HG02678 (cell line): ENCODE results near the gene MRPS27.

Experiments
- ATAC-seq: cut with Tn5 transposase; IDR thresholded peaks from one replicate; pipeline ENCODE4 v1.9.1; 2021; ENCODE audit warnings: mild to moderate bottlenecking, moderate library complexity; ENCODE audit not compliant: unreplicated experiment

The MRPS27 gene

GRCh38 chr5:72206160-72206559 is 113.9 kb downstream of the MRPS27 start:
- no peak for ATAC-seq

GRCh38 chr5:72205431-72206009 is 114.5 kb downstream of the MRPS27 start:
- ATAC-seq: no peak

- ATAC-seq: no peak
Measured at GRCh38 chr5:72204946-72205345, 115.1 kb downstream of the MRPS27 start.

- no peak for ATAC-seq
Measured at GRCh38 chr5:72203251-72203845, 116.7 kb downstream of the MRPS27 start.

- no peak for ATAC-seq
Measured at GRCh38 chr5:72202331-72202825, 117.7 kb downstream of the MRPS27 start.

- no peak for ATAC-seq
Measured at GRCh38 chr5:72199681-72200080, 120.4 kb downstream of the MRPS27 start.

- ATAC-seq: no peak
Measured at GRCh38 chr5:72197393-72197792, 122.6 kb downstream of the MRPS27 start.

- no peak for ATAC-seq
Measured at GRCh38 chr5:72195581-72195980, 124.5 kb downstream of the MRPS27 start.

GRCh38 chr5:72194846-72195245 is 125.2 kb downstream of the MRPS27 start:
- ATAC-seq: peak; percentile 97

- ATAC-seq: no peak
Measured at GRCh38 chr5:72191404-72191803, 128.6 kb downstream of the MRPS27 start.

- no peak for ATAC-seq
Measured at GRCh38 chr5:72189146-72189545, 130.9 kb downstream of the MRPS27 start.

- ATAC-seq: no peak
Measured at GRCh38 chr5:72188166-72188565, 131.9 kb downstream of the MRPS27 start.

- no peak for ATAC-seq
Measured at GRCh38 chr5:72187388-72188075, 132.5 kb downstream of the MRPS27 start.

- ATAC-seq: no peak
Measured at GRCh38 chr5:72185496-72186329, 134.3 kb downstream of the MRPS27 start.

- no peak for ATAC-seq
Measured at GRCh38 chr5:72184408-72184807, 135.6 kb downstream of the MRPS27 start.

GRCh38 chr5:72183101-72183520 is 136.9 kb downstream of the MRPS27 start:
- ATAC-seq: no peak

GRCh38 chr5:72182686-72183085 is 137.4 kb downstream of the MRPS27 start:
- no peak for ATAC-seq

GRCh38 chr5:72180925-72181324 is 139.1 kb downstream of the MRPS27 start:
- no peak for ATAC-seq

GRCh38 chr5:72179816-72180440 is 140.1 kb downstream of the MRPS27 start:
- no peak for ATAC-seq

GRCh38 chr5:72179028-72179815 is 140.8 kb downstream of the MRPS27 start:
- no peak for ATAC-seq
